ENCODE measurements around the gene RASL11A.
"Not testable (repeated sequence)": the region's sequence is repeated elsewhere in the genome, so short reads cannot be mapped to it uniquely, and the experiment has no call there.

RASL11A gene, protein sequence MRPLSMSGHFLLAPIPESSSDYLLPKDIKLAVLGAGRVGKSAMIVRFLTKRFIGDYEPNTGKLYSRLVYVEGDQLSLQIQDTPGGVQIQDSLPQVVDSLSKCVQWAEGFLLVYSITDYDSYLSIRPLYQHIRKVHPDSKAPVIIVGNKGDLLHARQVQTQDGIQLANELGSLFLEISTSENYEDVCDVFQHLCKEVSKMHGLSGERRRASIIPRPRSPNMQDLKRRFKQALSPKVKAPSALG

DNA sequence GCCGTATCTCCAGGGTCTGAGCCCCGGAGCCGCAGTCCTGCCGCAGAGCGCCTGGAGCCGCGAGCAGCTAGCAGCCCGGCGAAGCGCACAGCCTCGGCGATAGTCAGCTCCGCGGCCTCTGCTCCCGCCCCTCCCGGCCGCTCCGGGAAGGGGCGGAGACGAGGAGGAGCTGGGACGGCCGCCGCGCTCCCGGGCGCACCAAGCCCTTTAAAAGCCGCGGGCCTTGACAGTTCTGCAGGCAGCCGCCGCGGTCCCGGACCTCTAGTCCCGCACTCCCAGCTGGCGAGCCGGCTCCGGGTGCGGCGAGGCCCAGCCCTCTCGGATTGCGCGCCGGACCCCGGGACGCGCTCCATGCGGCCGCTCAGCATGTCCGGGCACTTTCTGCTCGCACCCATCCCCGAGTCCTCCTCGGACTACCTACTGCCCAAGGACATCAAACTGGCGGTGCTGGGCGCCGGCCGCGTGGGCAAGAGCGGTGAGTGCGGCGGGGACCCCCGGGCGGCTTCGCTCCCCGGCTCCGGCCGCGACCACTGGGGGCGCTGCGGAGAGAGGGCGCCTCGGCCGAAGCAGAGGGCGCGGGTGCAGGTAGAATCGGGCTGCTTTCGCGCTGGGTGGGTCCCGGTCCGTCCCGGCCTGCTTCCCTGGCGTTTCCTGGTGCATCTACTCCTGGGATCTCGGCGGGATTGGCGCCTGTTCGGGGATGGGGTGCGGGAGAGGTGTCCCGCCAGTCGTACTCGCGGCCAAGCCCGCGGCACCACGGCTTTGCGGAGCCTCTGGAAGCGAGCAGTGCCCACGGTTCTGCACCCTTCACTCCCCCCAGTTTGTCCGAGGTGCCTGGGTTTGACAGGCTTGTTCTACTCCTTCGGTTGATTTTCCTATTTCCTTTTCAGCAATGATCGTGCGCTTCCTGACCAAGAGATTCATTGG is at the start of gene RASL11A:
Gene RASL11A, plus strand, starts transcription at position 237 of the 927 bp plus-strand sequence. Its CDS starts 115 bp downstream, at position 352.
- peak within 1 kb of the TSS; percentile 77 to 78 for H3K4me3 ChIP-seq (replicated peaks in 1 of 2; ENCODE audit: low read depth in 2 of 2, low read length in 2 of 2)
- DNase-seq (ENCODE audit: low read depth in 2 of 2), result peak; percentile 82 to 93
- TF ChIP-seq, protein P1, sequence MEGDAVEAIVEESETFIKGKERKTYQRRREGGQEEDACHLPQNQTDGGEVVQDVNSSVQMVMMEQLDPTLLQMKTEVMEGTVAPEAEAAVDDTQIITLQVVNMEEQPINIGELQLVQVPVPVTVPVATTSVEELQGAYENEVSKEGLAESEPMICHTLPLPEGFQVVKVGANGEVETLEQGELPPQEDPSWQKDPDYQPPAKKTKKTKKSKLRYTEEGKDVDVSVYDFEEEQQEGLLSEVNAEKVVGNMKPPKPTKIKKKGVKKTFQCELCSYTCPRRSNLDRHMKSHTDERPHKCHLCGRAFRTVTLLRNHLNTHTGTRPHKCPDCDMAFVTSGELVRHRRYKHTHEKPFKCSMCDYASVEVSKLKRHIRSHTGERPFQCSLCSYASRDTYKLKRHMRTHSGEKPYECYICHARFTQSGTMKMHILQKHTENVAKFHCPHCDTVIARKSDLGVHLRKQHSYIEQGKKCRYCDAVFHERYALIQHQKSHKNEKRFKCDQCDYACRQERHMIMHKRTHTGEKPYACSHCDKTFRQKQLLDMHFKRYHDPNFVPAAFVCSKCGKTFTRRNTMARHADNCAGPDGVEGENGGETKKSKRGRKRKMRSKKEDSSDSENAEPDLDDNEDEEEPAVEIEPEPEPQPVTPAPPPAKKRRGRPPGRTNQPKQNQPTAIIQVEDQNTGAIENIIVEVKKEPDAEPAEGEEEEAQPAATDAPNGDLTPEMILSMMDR (IDR thresholded peaks at IDR 0.05; ENCODE audit: low read depth, low read length), result peak; percentile 48

DNA sequence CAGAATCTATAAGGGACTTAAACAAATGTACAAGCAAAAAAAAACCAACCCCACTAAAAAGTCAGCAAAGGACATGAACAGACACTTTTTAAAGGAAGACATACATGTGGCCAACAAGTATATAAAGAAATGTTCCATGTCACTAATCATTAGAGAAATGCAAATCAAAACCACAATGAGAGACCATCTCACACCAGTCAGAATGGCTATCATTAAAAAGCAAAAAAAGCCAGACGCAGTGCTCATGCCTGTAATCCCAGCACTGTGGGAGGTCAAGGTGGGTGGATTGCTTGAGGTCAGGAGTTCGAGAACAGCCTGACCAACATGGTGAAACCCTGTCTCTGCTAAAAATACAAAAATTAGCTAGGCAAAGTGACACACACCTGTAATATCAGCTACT is 48.5 kb upstream of the RASL11A start:
- not testable (repeated sequence) for H3K4me3 ChIP-seq (replicated peaks in 1 of 2; ENCODE audit: low read depth in 2 of 2, low read length in 2 of 2); DNase-seq (ENCODE audit: low read depth in 2 of 2)

GRCh38 chr13:27226991-27227390 is 43.6 kb upstream of the RASL11A start:
- DNase-seq (ENCODE audit: low read depth in 2 of 2), result no peak
- TF ChIP-seq, protein P1 (IDR thresholded peaks at IDR 0.05; ENCODE audit: low read depth, low read length), result no peak
- no peak overlapping the region for H3K4me3 ChIP-seq (replicated peaks in 1 of 2; ENCODE audit: low read depth in 2 of 2, low read length in 2 of 2)

DNA sequence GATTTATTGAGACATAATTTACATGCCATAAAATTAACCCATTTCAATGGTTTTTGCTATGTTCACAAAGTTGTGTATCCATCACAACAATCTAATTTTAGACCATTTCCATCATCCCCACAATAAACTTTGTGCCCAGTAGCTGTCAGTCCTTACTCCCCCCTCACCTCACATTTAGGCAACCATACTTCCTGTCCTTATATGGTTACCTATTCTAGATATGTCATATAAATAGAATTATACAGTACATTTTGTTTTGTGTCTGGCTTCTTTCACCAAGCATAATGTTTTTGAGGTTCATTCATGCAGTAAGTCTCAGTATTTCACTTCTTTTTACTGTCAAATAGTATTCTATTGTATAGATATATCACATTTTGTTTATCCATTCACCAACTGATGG is 42.5 kb upstream of the RASL11A start:
- H3K4me3 ChIP-seq (replicated peaks in 1 of 2; ENCODE audit: low read depth in 2 of 2, low read length in 2 of 2), result no peak overlapping the region
- no peak for DNase-seq (ENCODE audit: low read depth in 2 of 2)
- TF ChIP-seq, protein P1 (IDR thresholded peaks at IDR 0.05; ENCODE audit: low read depth, low read length), result no peak

- DNase-seq (ENCODE audit: low read depth in 2 of 2), result no peak
- TF ChIP-seq, protein P1 (IDR thresholded peaks at IDR 0.05; ENCODE audit: low read depth, low read length), result no peak
- H3K4me3 ChIP-seq (replicated peaks in 1 of 2; ENCODE audit: low read depth in 2 of 2, low read length in 2 of 2), result no peak overlapping the region
Measured at GRCh38 chr13:27229642-27230041, 41.0 kb upstream of the RASL11A start.

DNA sequence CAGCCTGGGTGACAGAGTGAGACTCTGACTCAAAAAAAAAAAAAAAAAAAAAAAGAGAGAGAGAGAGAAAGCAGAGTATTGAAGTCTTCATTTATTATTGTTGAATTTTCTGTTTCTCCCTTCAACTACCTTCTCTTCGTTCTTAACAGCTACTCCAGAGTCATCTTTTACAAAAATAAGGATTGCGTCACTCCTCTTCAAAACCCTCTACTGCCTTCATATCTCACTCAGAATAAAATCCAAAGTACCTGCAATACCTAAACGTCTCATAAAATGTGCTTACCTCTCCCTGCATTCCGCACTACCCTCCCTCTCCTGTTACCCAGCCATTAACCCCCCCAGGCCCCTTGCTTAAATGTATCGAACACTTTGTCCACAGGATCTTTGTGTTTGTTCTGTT is 36.7 kb upstream of the RASL11A start:
- TF ChIP-seq, protein P1 (IDR thresholded peaks at IDR 0.05; ENCODE audit: low read depth, low read length), result no peak
- H3K4me3 ChIP-seq (replicated peaks in 1 of 2; ENCODE audit: low read depth in 2 of 2, low read length in 2 of 2), result no peak overlapping the region
- no peak for DNase-seq (ENCODE audit: low read depth in 2 of 2)

DNA sequence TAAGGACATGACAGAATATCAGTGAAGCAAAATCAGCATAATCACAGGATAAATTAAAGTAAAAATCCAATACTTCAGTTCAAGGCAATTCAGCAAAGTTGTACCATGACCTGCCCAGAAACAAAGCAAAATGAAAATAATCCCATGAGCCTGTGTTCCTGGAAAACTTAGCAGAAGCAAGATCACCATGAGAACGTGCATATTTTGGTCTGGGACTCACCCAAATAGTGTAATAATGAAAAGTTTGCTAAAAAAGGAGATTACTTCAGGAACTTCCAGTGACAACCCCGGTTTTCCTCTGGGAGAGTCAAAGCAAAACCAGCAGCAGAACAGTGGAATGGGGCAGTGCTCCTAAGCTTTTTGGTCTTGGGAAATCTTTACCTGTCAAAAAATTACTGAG is 34.2 kb upstream of the RASL11A start:
- no peak for DNase-seq (ENCODE audit: low read depth in 2 of 2)

More for the DNA sequence above, 34.2 kb upstream of the RASL11A start:
- H3K4me3 ChIP-seq (replicated peaks in 1 of 2; ENCODE audit: low read depth in 2 of 2, low read length in 2 of 2), result no peak overlapping the region
- TF ChIP-seq, protein P1 (IDR thresholded peaks at IDR 0.05; ENCODE audit: low read depth, low read length), result no peak
